Measurements from ENCODE around the gene CRACR2A. TPM values are rescaled to one million over a fixed set of nuclear protein-coding genes. Genes with fewer than 3 reads are reported as not detected.

CRACR2A gene
- total RNA-seq, 3 donors from 2014 or later: 5.3 to 17.3 (median 15.1) TPM

GRCh38 chr12:3605692-3606091 is 147.2 kb downstream of the CRACR2A start:
- Histone ChIP-seq H3K27me3 (peaks cover 0 to 7% of the 10 kb centered on the region in 2 donors), H3K36me3 (no peaks in the 10 kb centered on the region), H3K4me3 (no peak overlapping the region), H3K27ac (no peak overlapping the region), H3K9me3 (no peaks in the 10 kb centered on the region), H3K4me1 (peaks cover 0 to 7% of the 10 kb centered on the region in 2 donors)
- intact Hi-C loops (cut with DNase I; ENCODE audit: low total_unique reads): no loop called here
- no peak for DNase-seq (ENCODE audit: low spot score in 2 of 2)
- TF ChIP-seq POLR2A (IDR thresholded peaks at IDR 0.05): no peak
- TF ChIP-seq POLR2AphosphoS5 (IDR thresholded peaks at IDR 0.05): no peak
- TF ChIP-seq CTCF (IDR thresholded peaks at IDR 0.05): no peak

- Histone ChIP-seq H3K36me3 (no peaks in the 10 kb centered on the region), H3K4me3 (no peak overlapping the region), H3K27ac (no peak overlapping the region), H3K4me1 (peaks cover 0 to 7% of the 10 kb centered on the region in 2 donors), H3K9me3 (no peaks in the 10 kb centered on the region), H3K27me3 (peaks cover 0 to 10% of the 10 kb centered on the region in 2 donors)
- intact Hi-C loops (cut with DNase I; ENCODE audit: low total_unique reads): no loop called here
- TF ChIP-seq POLR2A (IDR thresholded peaks at IDR 0.05) (no peak), CTCF (IDR thresholded peaks at IDR 0.05) (no peak), POLR2AphosphoS5 (IDR thresholded peaks at IDR 0.05) (no peak)
- DNase-seq (ENCODE audit: low spot score in 2 of 2): peak; percentile 38 to 71
These were observed 147.9 kb downstream of the CRACR2A start for GRCh38 chr12:3604748-3605586.

GRCh38 chr12:3604286-3604685 is 148.6 kb downstream of the CRACR2A start:
- TF ChIP-seq CTCF (IDR thresholded peaks at IDR 0.05) (no peak), POLR2A (IDR thresholded peaks at IDR 0.05) (no peak), POLR2AphosphoS5 (IDR thresholded peaks at IDR 0.05) (no peak)
- no peak for DNase-seq (ENCODE audit: low spot score in 2 of 2)
- Histone ChIP-seq H3K27me3 (peaks cover 0 to 10% of the 10 kb centered on the region in 2 donors), H3K27ac (no peak overlapping the region), H3K36me3 (no peaks in the 10 kb centered on the region), H3K4me3 (no peak overlapping the region), H3K4me1 (peaks cover 0 to 7% of the 10 kb centered on the region in 2 donors), H3K9me3 (no peaks in the 10 kb centered on the region)
- intact Hi-C loops (cut with DNase I; ENCODE audit: low total_unique reads): no loop called here

- H3K4me3 ChIP-seq: no peak overlapping the region
- H3K27ac ChIP-seq: no peak overlapping the region
- no peak for DNase-seq (ENCODE audit: low spot score in 2 of 2)
- H3K9me3 ChIP-seq: no peaks in the 10 kb centered on the region
- TF ChIP-seq POLR2A (IDR thresholded peaks at IDR 0.05) (no peak), POLR2AphosphoS5 (IDR thresholded peaks at IDR 0.05) (no peak), CTCF (IDR thresholded peaks at IDR 0.05) (no peak)
- peaks cover 0 to 7% of the 10 kb centered on the region in 2 donors for H3K4me1 ChIP-seq
- peaks cover 0 to 10% of the 10 kb centered on the region in 2 donors for H3K27me3 ChIP-seq
- intact Hi-C loops (cut with DNase I; ENCODE audit: low total_unique reads): no loop called here
- H3K36me3 ChIP-seq: no peaks in the 10 kb centered on the region
These were observed 149.3 kb downstream of the CRACR2A start for GRCh38 chr12:3603576-3603975.

GRCh38 chr12:3602488-3602887 is 150.4 kb downstream of the CRACR2A start:
- TF ChIP-seq POLR2AphosphoS5 (IDR thresholded peaks at IDR 0.05) (no peak), CTCF (IDR thresholded peaks at IDR 0.05) (no peak), POLR2A (IDR thresholded peaks at IDR 0.05) (no peak)
- intact Hi-C loops (cut with DNase I; ENCODE audit: low total_unique reads): no loop called here
- no peak for DNase-seq (ENCODE audit: low spot score in 2 of 2)
- H3K36me3 ChIP-seq: no peaks in the 10 kb centered on the region
- H3K9me3 ChIP-seq: no peaks in the 10 kb centered on the region
- peaks cover 0 to 10% of the 10 kb centered on the region in 2 donors for H3K27me3 ChIP-seq
- no peak overlapping the region for H3K4me3 ChIP-seq
- peaks cover 0 to 7% of the 10 kb centered on the region in 2 donors for H3K4me1 ChIP-seq
- no peak overlapping the region for H3K27ac ChIP-seq
